ENCODE results near the gene EYS. TPM values are rescaled to one million over a fixed set of nuclear protein-coding genes. Genes with fewer than 3 reads are reported as not detected.

The EYS gene
- total RNA-seq, 1 experiment from 2014 or later = not detected

DNA sequence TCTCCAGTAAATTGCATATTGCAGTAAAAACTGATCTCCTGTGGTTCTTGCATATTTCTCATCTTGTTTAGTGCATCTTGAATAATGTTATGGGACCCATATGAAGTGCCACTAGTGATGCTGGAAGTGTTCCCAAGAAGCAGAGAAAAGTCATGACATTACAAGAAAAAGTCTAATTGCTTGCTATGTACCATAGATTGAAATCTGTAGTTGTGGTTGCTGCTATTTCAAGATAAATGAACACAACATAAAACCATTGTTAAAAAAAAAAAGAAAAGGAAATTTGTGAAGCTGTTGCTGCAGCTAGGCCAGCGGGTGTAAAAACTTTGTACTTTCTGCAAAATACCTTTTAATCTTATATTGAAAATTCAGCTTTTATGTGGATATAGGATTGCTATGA, 1767.0 kb downstream of the EYS start (continued):
- TF ChIP-seq ZBTB33 (IDR thresholded peaks at IDR 0.05; ENCODE audit: extremely low read depth, insufficient replicate concordance, low read length) (no peak), SIN3A (IDR thresholded peaks at IDR 0.05; ENCODE audit: low read depth) (no peak), CBX3 (IDR thresholded peaks at IDR 0.05; ENCODE audit: low read depth) (no peak), SP1 (IDR thresholded peaks at IDR 0.05; ENCODE audit: low read depth) (no peak), EZH2 (IDR thresholded peaks at IDR 0.05) (no peak)
- TF ChIP-seq, protein P1, sequence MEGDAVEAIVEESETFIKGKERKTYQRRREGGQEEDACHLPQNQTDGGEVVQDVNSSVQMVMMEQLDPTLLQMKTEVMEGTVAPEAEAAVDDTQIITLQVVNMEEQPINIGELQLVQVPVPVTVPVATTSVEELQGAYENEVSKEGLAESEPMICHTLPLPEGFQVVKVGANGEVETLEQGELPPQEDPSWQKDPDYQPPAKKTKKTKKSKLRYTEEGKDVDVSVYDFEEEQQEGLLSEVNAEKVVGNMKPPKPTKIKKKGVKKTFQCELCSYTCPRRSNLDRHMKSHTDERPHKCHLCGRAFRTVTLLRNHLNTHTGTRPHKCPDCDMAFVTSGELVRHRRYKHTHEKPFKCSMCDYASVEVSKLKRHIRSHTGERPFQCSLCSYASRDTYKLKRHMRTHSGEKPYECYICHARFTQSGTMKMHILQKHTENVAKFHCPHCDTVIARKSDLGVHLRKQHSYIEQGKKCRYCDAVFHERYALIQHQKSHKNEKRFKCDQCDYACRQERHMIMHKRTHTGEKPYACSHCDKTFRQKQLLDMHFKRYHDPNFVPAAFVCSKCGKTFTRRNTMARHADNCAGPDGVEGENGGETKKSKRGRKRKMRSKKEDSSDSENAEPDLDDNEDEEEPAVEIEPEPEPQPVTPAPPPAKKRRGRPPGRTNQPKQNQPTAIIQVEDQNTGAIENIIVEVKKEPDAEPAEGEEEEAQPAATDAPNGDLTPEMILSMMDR (IDR thresholded peaks at IDR 0.05 in 2 of 3, conservative IDR thresholded peaks at IDR 0.05 in 1 of 3; ENCODE audit: borderline replicate concordance in 1 of 3, insufficient read depth in 1 of 3, low read depth in 2 of 3, low read length in 2 of 3) = no peak

DNA sequence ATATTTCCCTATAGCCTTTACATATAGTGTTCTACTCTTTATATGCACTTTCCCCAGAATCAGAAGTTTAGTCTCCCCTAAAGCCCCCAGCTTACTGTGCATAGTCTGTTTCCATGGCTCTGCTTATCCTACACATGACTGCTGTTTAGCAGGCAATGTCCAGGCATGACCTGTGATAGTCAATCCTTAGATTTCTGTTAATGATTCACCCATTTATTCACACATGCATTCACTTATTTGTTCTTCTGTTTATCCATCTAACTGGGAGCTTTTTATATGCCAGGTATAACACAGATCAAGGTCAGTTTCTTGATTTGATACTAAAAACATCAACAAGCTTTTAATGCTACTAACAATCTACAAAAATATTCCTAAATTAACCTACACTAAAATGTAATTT, 1770.6 kb downstream of the EYS start:
- no peak overlapping the region for H2AFZ ChIP-seq (ENCODE audit: low read depth, low read length, poor library complexity, severe bottlenecking)
- no peak overlapping the region for H3K27ac ChIP-seq (ENCODE audit: low read depth, low read length)
- intact Hi-C loops (cut with micrococcal nuclease) = no loop called here
- H3K79me2 ChIP-seq (ENCODE audit: insufficient read depth, low read length) = no peaks in the 10 kb centered on the region
- no peaks in the 10 kb centered on the region for H3K36me3 ChIP-seq (ENCODE audit: control insufficient read depth in 1 of 2, insufficient read depth in 2 of 2, low read length in 2 of 2)
- no peak overlapping the region for H3K4me2 ChIP-seq (ENCODE audit: low read length)
- ChIA-PET RAD21 (ENCODE audit: low non-redundant PET in 1 of 2, low total read pairs in 2 of 2, uncharacterized antibody in 2 of 2, unreplicated experiment in 2 of 2) (no interaction called here), CTCF (no interaction called here), POLR2A (no interaction called here)
- no TSS peak for BruUV-seq (replicated peaks)
- no peaks in the 10 kb centered on the region for H3K9me2 ChIP-seq (ENCODE audit: insufficient read depth)
- no peaks in the 10 kb centered on the region for H3K9me3 ChIP-seq (ENCODE audit: control insufficient read depth in 1 of 2, insufficient read depth in 1 of 2, low read depth in 1 of 2, low read length in 2 of 2)
- H3K4me3 ChIP-seq (replicated peaks in 1 of 2; ENCODE audit: low read depth in 1 of 2, low read length in 2 of 2) = no peak overlapping the region
- DNase-seq (ENCODE audit: low read depth, low spot score) (no peak), ATAC-seq (no peak)
- H3K9ac ChIP-seq (ENCODE audit: low read length) = no peak overlapping the region
- H3K4me1 ChIP-seq (ENCODE audit: control insufficient read depth in 1 of 2, insufficient read depth in 2 of 2, low read length in 2 of 2) = no peaks in the 10 kb centered on the region
- no peaks in the 10 kb centered on the region for H4K20me1 ChIP-seq (ENCODE audit: insufficient read depth)
- no peaks in the 10 kb centered on the region for H3K27me3 ChIP-seq (ENCODE audit: insufficient read depth, low read length)
- no peak for TF ChIP-seq REST (IDR thresholded peaks at IDR 0.05; ENCODE audit: low read depth)
- TF ChIP-seq EZH2 (IDR thresholded peaks at IDR 0.05) = no peak
- no peak for TF ChIP-seq EZH2phosphoT487 (IDR thresholded peaks at IDR 0.05; ENCODE audit: borderline replicate concordance)
- TF ChIP-seq CEBPB (IDR thresholded peaks at IDR 0.05; ENCODE audit: low read depth) = no peak
- TF ChIP-seq SP1 (IDR thresholded peaks at IDR 0.05; ENCODE audit: low read depth) = no peak
- TF ChIP-seq, protein P1 (IDR thresholded peaks at IDR 0.05 in 2 of 3, conservative IDR thresholded peaks at IDR 0.05 in 1 of 3; ENCODE audit: borderline replicate concordance in 1 of 3, insufficient read depth in 1 of 3, low read depth in 2 of 3, low read length in 2 of 3) = no peak
- no peak for TF ChIP-seq EGR1 (IDR thresholded peaks at IDR 0.05; ENCODE audit: low read depth)
- TF ChIP-seq SRF (IDR thresholded peaks at IDR 0.05; ENCODE audit: low read depth) = no peak
- no peak for TF ChIP-seq RAD21 (IDR thresholded peaks at IDR 0.05; ENCODE audit: low read depth)
- TF ChIP-seq YY1 (IDR thresholded peaks at IDR 0.05; ENCODE audit: extremely low read depth, insufficient replicate concordance, low read depth, low read length) = no peak
- TF ChIP-seq POLR2A (IDR thresholded peaks at IDR 0.05; ENCODE audit: borderline replicate concordance, extremely low read depth, insufficient read depth, insufficient read length) = no peak
- no peak for TF ChIP-seq POLR2AphosphoS5 (IDR thresholded peaks at IDR 0.05; ENCODE audit: low read depth, low read length)
